Type B pancreatic cell (in vitro differentiated cells): ENCODE results near the gene PACRG. TPM values are rescaled to one million over a fixed set of nuclear protein-coding genes. Genes with fewer than 3 reads are reported as not detected.
A peak's percentile ranks its signal among the peaks of the same experiment; 100 is the strongest.

Source experiments
- DNase-seq: peaks from one replicate; pipeline ENCODE4 v3.0.0; 2021; ENCODE audit warnings: mixed read lengths; ENCODE audit not compliant: unreplicated experiment; ENCODE audit errors: extremely low spot score
- H3K27ac Mint-ChIP-seq: 2 replicates; pipeline ENCODE4 v1.8.0; 2021; ENCODE audit warnings: mild to moderate bottlenecking, mixed read lengths
- H3K27me3 Mint-ChIP-seq: 2 replicates; pipeline ENCODE4 v1.8.0; 2021; ENCODE audit warnings: mixed read lengths
- H3K36me3 Mint-ChIP-seq: 2 replicates; pipeline ENCODE4 v1.8.0; 2021; ENCODE audit warnings: mixed read lengths
- H3K4me1 Mint-ChIP-seq: one replicate; pipeline ENCODE4 v1.8.0; 2021; ENCODE audit warnings: mixed read lengths; ENCODE audit not compliant: unreplicated experiment
- H3K4me3 Mint-ChIP-seq: 2 replicates; pipeline ENCODE4 v1.8.0; 2021; ENCODE audit warnings: mild to moderate bottlenecking, mixed read lengths
- H3K9me3 Mint-ChIP-seq: 2 replicates; pipeline ENCODE4 v1.8.0; 2021; ENCODE audit warnings: mixed read lengths
- CTCF ChIP-seq: fragments of 200-600 bp; sonication (generic); conservative IDR thresholded peaks from 2 replicates; pipeline ENCODE4 v1.5.0; 2021; ENCODE audit warnings: antibody characterized with exemption, mild to moderate bottlenecking
- total RNA-seq: library from RNA; stranded (reverse); gene quantifications from 2 replicates; pipeline ENCODE4 v1.2.1, GENCODE V29; 2021; ENCODE audit warnings: low replicate concordance

PACRG gene
- total RNA-seq, 1 donor from 2014 or later: 5.6 TPM

- no peak for TF ChIP-seq CTCF
- no peak for DNase-seq
- H3K36me3 Mint-ChIP-seq: no peaks in the 10 kb centered on the region
- H3K4me1 Mint-ChIP-seq: peaks cover 4% of the 10 kb centered on the region
- H3K27ac Mint-ChIP-seq: no peak overlapping the region
- H3K4me3 Mint-ChIP-seq: no peak overlapping the region
- peaks cover 4% of the 10 kb centered on the region for H3K9me3 Mint-ChIP-seq
- H3K27me3 Mint-ChIP-seq: peaks cover 13% of the 10 kb centered on the region
These were observed 527.5 kb downstream of the PACRG start for GRCh38 chr6:163255265-163255664.

- no peak for TF ChIP-seq CTCF
- no peaks in the 10 kb centered on the region for H3K36me3 Mint-ChIP-seq
- no peak overlapping the region for H3K4me3 Mint-ChIP-seq
- peaks cover 31% of the 10 kb centered on the region for H3K27me3 Mint-ChIP-seq
- H3K9me3 Mint-ChIP-seq: peaks cover 9% of the 10 kb centered on the region
- peaks cover 21% of the 10 kb centered on the region for H3K4me1 Mint-ChIP-seq
- no peak for DNase-seq
- no peak overlapping the region for H3K27ac Mint-ChIP-seq
These were observed 531.9 kb downstream of the PACRG start for GRCh38 chr6:163259689-163260088.

DNA sequence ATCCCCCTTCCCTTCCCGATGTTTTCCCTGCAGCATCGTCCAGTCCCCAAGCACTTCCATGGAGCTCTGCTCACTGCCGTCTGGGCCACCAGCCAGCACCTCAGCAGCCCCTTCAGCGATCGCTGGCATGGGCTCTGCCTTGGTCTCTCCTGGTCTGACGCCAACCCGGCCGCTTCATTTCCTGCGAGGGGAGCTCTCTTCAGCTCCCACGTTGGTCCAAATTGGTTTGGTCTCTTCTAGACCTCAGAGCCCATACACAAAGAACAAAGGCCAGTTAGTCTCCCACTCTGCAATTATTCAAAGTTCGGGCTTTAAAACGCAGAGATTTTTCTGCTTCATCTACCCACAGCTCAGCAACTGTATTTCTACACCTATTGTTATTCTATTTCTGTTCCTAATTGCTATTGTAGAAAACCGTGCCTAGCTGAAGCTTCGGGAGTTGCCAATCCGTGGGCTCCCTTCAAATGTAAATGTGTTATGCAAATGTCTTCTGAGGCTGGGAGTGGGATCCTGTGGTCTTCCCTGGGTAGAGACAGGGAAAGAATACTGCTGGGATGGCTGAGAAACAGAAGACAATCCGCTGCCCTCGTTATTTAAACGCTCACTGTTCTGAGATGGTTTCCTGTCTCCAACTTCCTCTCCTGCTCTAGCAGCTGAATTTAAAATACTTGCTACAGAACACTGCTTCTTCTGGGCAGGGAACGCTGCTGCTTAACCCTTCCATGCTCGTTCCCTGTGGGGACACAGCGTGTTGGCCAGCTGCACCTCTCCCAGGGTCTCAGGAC is 532.5 kb downstream of the PACRG start:
- DNase-seq: no peak
- Mint-ChIP-seq H3K27ac (peak overlapping the region; percentile 20), H3K27me3 (peaks cover 31% of the 10 kb centered on the region), H3K4me1 (peaks cover 21% of the 10 kb centered on the region), H3K36me3 (no peaks in the 10 kb centered on the region), H3K9me3 (peaks cover 9% of the 10 kb centered on the region), H3K4me3 (peak overlapping the region; percentile 79)
- no peak for TF ChIP-seq CTCF

GRCh38 chr6:163260911-163261310 is 533.1 kb downstream of the PACRG start:
- Mint-ChIP-seq H3K4me1 (peaks cover 21% of the 10 kb centered on the region), H3K27ac (peak overlapping the region; percentile 20)

GRCh38 chr6:163261361-163261760 is 533.6 kb downstream of the PACRG start:
- H3K27me3 Mint-ChIP-seq: peaks cover 31% of the 10 kb centered on the region
- H3K4me3 Mint-ChIP-seq: peak overlapping the region; percentile 79
- H3K27ac Mint-ChIP-seq: no peak overlapping the region
- H3K36me3 Mint-ChIP-seq: no peaks in the 10 kb centered on the region
- peaks cover 21% of the 10 kb centered on the region for H3K4me1 Mint-ChIP-seq
- no peak for DNase-seq
- TF ChIP-seq CTCF: no peak
- H3K9me3 Mint-ChIP-seq: peaks cover 9% of the 10 kb centered on the region

More at GRCh38 chr6:163260911-163261310, 533.1 kb downstream of the PACRG start:
- no peak for TF ChIP-seq CTCF
- H3K27me3 Mint-ChIP-seq: peaks cover 31% of the 10 kb centered on the region
- peak overlapping the region; percentile 79 for H3K4me3 Mint-ChIP-seq
- DNase-seq: no peak
- no peaks in the 10 kb centered on the region for H3K36me3 Mint-ChIP-seq
- H3K9me3 Mint-ChIP-seq: peaks cover 9% of the 10 kb centered on the region
